ENCODE results near the gene ANO6. TPM values are rescaled to one million over a fixed set of nuclear protein-coding genes. Genes with fewer than 3 reads are reported as not detected.

ANO6 gene
- total RNA-seq, 2 donors from 2014 or later, result 13.2 to 21.2 TPM

DNA sequence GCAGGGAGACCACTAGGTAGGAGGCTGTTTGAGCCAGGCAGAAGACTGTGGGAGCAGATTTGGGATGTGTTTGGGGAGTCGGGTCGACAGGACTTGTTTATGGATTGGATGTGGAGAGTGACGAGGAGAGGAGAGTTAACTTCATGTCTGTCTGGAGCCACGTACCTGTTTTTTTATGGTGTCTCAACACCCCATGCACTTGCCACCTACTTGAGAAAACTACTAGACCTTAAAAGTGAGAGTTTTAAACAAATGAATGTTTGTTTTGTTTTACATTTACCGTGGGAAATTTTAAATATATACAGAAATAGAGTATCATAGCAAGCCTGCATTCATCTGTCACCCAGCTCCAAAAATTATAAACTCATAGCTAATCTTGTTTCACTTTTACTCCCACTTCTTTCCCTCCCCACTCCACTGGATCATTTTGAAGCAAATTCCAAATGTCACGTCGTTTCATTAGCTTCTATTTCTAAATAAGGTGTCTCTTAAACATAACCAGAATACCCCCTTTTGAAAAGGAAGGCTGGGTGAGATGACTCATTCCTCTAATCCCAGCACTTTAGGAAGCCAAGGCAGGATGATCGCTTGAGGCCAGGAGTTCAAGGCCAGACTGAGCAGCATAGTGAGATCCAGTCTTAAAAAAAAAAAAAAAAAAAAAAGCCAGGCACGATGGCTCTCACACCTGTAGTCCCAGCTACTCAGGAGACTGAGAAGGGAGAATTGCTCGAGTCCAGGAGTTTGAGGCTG, 136.2 kb downstream of the ANO6 start:
- TF ChIP-seq, protein P1, sequence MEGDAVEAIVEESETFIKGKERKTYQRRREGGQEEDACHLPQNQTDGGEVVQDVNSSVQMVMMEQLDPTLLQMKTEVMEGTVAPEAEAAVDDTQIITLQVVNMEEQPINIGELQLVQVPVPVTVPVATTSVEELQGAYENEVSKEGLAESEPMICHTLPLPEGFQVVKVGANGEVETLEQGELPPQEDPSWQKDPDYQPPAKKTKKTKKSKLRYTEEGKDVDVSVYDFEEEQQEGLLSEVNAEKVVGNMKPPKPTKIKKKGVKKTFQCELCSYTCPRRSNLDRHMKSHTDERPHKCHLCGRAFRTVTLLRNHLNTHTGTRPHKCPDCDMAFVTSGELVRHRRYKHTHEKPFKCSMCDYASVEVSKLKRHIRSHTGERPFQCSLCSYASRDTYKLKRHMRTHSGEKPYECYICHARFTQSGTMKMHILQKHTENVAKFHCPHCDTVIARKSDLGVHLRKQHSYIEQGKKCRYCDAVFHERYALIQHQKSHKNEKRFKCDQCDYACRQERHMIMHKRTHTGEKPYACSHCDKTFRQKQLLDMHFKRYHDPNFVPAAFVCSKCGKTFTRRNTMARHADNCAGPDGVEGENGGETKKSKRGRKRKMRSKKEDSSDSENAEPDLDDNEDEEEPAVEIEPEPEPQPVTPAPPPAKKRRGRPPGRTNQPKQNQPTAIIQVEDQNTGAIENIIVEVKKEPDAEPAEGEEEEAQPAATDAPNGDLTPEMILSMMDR (IDR thresholded peaks at IDR 0.05), result no peak
- H3K9ac ChIP-seq (ENCODE audit: low read depth in 2 of 2, low read length in 2 of 2), result no peak overlapping the region
- no peak overlapping the region for H3K4me3 ChIP-seq
- intact Hi-C loops (cut with DNase I), result no loop called here
- H3K27ac ChIP-seq, result no peak overlapping the region
- no peaks in the 10 kb centered on the region for H3K27me3 ChIP-seq
- H3K36me3 ChIP-seq, result no peaks in the 10 kb centered on the region
- DNase-seq, result no peak
- no peaks in the 10 kb centered on the region for H3K9me3 ChIP-seq
- no peaks in the 10 kb centered on the region for H3K4me1 ChIP-seq

DNA sequence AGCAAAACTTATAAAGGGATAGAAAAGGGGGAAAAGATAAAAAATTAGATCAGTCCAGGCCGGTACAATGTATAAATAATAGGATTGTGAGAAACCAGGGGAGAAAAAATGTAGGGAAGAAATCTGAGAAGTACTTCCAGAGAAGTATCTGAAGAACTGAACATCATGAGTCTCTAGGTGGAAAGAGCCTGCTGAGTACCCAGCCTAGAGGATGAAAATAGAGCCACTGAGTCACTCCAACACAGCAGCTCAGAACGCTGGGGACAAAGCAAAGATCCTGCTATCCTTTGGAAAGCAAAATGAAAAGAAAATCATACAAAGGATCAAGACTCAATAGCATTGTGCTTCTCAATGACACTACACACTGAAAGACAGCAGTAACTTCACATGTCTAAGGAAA, 138.0 kb downstream of the ANO6 start:
- Histone ChIP-seq H3K27me3 (no peaks in the 10 kb centered on the region), H3K27ac (no peak overlapping the region), H3K4me3 (no peak overlapping the region), H3K36me3 (no peaks in the 10 kb centered on the region), H3K9me3 (no peaks in the 10 kb centered on the region), H3K4me1 (no peaks in the 10 kb centered on the region), H3K9ac (ENCODE audit: low read depth in 2 of 2, low read length in 2 of 2) (no peak overlapping the region)
- no peak for DNase-seq
- intact Hi-C loops (cut with DNase I), result no loop called here
- TF ChIP-seq, protein P1 (IDR thresholded peaks at IDR 0.05), result no peak

DNA sequence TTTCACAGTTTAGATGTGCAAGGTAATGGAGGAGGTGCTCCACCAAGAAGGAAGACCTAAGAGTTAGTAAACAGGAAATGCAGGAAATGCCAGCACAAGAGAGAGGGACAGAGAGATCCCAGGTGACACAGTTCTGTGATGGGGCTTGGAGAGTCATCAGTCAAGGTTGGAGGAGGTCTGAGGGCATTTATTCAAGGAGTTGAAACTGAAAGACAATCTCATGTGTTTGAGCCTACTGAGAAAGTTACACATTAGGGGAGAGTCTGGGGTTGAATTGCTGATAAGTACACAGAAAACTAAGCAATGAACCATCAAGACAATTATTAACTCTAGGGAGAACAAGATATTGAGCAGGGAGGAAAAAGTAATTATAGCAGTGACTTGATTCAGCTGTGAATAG, 138.5 kb downstream of the ANO6 start:
- H3K9me3 ChIP-seq, result no peaks in the 10 kb centered on the region
- intact Hi-C loops (cut with DNase I), result no loop called here
- DNase-seq, result no peak
- H3K4me3 ChIP-seq, result no peak overlapping the region
- H3K36me3 ChIP-seq, result no peaks in the 10 kb centered on the region
- H3K4me1 ChIP-seq, result no peaks in the 10 kb centered on the region
- H3K27me3 ChIP-seq, result no peaks in the 10 kb centered on the region
- H3K27ac ChIP-seq, result no peak overlapping the region
- H3K9ac ChIP-seq (ENCODE audit: low read depth in 2 of 2, low read length in 2 of 2), result no peak overlapping the region
- TF ChIP-seq, protein P1 (IDR thresholded peaks at IDR 0.05), result no peak

DNA sequence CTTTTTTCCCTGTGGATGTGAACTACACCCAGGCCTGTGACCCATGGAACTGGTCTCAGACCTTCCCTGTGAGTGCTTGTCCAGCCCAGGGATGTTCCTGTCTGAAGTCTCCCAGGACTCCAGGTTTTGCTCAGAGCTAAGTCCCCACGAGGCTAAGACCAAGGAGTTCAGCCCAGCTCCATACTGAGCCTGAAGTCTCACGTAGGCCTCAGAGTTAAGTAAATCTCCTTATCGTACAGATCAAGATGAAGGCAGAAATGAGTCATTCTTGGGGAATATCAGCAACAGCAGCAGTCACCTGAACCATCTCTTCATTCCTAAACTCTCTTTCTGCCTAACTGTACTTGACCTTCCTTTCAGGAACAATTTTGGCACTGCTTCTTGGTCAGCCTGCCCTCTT, 139.8 kb downstream of the ANO6 start:
- Histone ChIP-seq H3K36me3 (no peaks in the 10 kb centered on the region), H3K4me1 (no peaks in the 10 kb centered on the region), H3K27me3 (no peaks in the 10 kb centered on the region), H3K4me3 (no peak overlapping the region), H3K9me3 (no peaks in the 10 kb centered on the region), H3K27ac (no peak overlapping the region), H3K9ac (ENCODE audit: low read depth in 2 of 2, low read length in 2 of 2) (no peak overlapping the region)
- DNase-seq, result no peak
- intact Hi-C loops (cut with DNase I), result no loop called here
- TF ChIP-seq, protein P1 (IDR thresholded peaks at IDR 0.05), result no peak

DNA sequence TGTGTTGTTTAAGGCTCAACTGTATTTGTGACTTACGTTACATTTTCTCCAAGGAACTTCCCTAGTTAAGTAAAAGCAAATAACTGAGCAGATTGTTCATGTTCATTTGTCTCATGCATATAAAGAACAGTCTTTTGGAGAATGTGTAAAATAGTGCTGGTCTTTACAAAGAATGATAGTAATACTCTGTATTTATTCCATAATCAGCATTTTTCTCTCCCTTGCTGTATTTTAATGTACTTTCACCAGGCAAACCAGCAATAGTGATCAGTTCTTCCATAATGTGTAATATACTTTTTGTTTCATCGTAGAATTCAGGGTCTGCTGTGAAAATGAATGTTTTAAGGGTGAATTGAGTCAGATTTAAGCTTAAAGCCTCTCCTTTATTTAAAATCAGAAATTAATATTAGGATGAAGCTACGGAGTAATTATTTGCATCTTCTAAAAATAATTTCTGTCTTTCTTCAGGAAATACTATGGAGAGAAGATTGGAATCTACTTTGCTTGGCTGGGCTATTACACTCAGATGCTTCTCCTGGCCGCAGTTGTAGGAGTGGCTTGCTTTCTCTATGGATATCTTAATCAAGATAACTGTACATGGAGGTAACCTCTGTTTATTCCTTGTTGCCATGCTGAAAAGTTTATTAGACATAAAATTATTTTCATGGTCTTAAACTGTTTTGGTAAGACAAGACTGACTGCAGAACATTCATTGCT, 141.1 kb downstream of the ANO6 start:
- Histone ChIP-seq H3K4me3 (no peak overlapping the region), H3K9me3 (no peaks in the 10 kb centered on the region), H3K9ac (ENCODE audit: low read depth in 2 of 2, low read length in 2 of 2) (no peak overlapping the region), H3K27me3 (no peaks in the 10 kb centered on the region), H3K36me3 (no peaks in the 10 kb centered on the region), H3K4me1 (no peaks in the 10 kb centered on the region), H3K27ac (no peak overlapping the region)
- intact Hi-C loops (cut with DNase I), result no loop called here
- no peak for DNase-seq
- TF ChIP-seq, protein P1 (IDR thresholded peaks at IDR 0.05), result no peak
